HL-60/S4 treated with retinoic acid at 250 ng/mL for 4 days and 3 days (cell line): ENCODE results near the gene SPTAN1.
"Not testable (repeated sequence)": the region's sequence is repeated elsewhere in the genome, so short reads cannot be mapped to it uniquely, and the experiment has no call there.

Experiments used
- in situ Hi-C: fragments of 300-500 bp; cut with MboI; formaldehyde crosslinking; loops from 2 replicates; pipeline ENCODE4 v1.7.0; 2022; ENCODE audit warnings: low sequenced_read_pairs

Gene SPTAN1

DNA sequence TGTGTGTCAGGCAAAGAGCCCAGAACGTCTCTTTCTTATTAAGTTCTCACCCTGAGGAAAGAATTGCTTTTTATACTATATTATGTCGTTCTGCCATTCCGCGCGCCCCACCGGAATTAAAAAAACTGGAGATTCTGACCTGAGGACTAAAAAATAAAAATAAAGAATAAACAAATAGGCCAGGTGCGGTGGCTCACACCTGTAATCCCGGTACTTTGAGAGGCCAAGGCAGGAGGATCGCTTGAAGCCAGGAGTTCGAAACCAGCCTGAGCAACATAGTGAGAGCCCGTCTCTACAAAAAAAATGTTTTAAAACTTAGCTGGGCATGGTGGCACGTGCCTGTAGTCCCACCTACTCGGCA, 104.9 kb downstream of the SPTAN1 start:
- in situ Hi-C loops, result no loop called here

DNA sequence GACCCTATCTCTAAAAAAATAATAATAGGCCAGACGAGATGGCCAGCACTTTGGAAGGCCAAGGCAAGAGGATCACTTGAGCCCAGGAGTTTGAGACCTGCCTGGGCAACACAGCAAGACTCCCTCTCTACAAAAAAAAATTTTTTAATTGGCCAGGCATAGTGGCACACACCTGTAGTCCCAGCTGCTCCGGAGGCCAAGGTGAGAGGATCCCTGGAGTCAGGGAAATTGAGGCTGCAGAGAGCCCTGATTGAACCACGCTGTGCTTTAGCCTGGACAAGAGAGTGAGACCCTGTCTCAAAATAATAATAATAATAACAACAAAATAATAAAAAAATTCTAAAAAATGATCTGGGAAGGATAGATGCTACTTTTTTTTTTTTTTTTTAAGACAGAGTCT, 105.4 kb downstream of the SPTAN1 start:
- in situ Hi-C loops, result no loop called here

DNA sequence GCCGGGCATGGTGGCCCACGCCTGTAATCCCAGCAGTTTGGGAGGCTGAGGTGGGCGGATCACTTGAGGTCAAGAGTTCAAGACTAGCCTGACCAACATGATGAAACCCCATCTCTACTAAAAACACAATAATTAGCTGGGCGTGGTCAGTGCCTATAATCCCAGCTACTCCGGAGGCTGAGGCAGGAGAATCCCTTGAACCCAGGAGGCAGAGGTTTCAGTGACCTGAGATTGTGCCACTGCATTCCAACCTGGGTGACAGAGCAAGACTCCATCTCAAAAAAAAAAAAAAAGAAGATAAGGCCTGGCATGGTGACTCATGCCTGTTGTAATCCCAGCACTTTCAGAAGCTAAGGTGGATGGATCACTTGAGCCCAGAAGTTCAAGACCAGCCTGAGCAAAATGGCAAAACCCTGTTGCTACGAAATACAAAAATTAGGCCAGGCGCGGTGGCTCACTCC, 114.1 kb downstream of the SPTAN1 start:
- in situ Hi-C loops, result not testable (repeated sequence)

DNA sequence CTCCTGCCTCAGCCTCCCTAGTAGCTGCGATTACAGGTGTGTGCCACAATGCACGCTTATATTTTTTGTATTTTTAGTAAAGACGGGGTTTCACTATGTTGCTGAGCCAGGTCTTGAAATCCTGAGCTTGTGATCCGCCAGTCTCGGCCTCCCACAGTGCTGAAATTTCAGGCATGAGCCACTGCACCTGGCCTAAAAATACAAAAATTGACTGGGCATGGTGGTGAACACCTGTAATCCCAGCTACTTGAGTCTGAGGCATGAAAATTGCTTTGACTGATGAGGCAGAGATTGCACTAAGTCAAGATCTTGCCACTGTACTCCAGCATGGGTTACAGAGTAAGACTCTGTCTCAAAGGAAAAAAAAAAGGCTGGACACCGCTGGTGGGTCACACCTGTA, 117.4 kb downstream of the SPTAN1 start:
- in situ Hi-C loops, result no loop called here

DNA sequence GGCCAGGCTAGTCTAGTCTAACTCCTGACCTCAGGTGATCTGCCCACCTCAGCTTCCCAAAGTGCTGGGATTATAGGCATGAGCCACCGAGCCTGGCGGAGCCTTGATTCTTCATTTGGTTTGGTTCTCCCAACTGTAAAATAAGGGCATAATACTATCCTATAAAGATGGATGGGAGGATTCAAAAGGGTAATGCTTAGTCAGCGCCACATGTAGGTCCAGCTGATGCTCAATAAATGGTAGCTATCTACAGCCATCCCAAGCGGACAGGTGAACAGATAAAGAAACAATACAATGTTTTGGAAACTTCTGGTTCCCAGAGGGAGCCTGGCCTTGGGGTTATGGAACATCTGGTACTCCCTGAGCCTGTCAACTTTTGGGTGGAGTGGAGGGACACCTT, 123.0 kb downstream of the SPTAN1 start:
- in situ Hi-C loops, result no loop called here

DNA sequence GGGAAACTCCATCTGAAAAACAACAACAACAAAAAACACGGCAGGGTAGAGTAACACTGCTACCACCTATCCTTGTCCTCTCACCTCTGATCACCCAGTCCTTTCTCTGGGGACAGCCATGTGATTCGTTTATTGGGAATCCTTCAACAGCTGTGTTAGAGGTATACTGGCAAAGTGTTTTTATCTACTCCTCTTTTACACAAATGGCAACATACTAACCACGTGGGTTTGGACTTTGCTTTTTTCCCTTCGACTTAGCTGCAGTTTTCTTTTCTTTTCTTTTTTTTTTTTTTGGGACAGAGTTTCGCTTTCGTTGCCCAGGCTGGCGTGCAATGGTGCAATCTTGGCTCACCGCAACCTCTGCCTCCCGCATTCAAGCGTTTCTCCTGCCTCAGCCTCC, 125.4 kb downstream of the SPTAN1 start:
- in situ Hi-C loops, result no loop called here
